Progenitor cell of endocrine pancreas (in vitro differentiated cells): ENCODE data around the gene NTN5. TPM values are rescaled to one million over a fixed set of nuclear protein-coding genes. Genes with fewer than 3 reads are reported as not detected.

ENCODE experiments used
- DNase-seq: peaks from one replicate; pipeline ENCODE4 v3.0.0; 2021; ENCODE audit warnings: low spot score; ENCODE audit not compliant: unreplicated experiment
- H3K27ac Mint-ChIP-seq: 2 replicates; pipeline ENCODE4 v1.8.0; 2021; ENCODE audit warnings: mild to moderate bottlenecking, moderate library complexity, mixed read lengths
- H3K27me3 Mint-ChIP-seq: 2 replicates; pipeline ENCODE4 v1.8.0; 2021; ENCODE audit warnings: mixed read lengths
- H3K36me3 Mint-ChIP-seq: 2 replicates; pipeline ENCODE4 v1.8.0; 2022; ENCODE audit warnings: mixed read lengths; ENCODE audit not compliant: insufficient read depth
- H3K4me1 Mint-ChIP-seq: 2 replicates; pipeline ENCODE4 v1.8.0; 2021; ENCODE audit warnings: low read depth, mixed read lengths
- H3K4me3 Mint-ChIP-seq: 2 replicates; pipeline ENCODE4 v1.8.0; 2021; ENCODE audit warnings: low read depth, mild to moderate bottlenecking, moderate library complexity, mixed read lengths
- H3K9me3 Mint-ChIP-seq: 2 replicates; pipeline ENCODE4 v1.8.0; 2021; ENCODE audit warnings: low read depth, mixed read lengths
- total RNA-seq: library from RNA; stranded (reverse); gene quantifications from 2 replicates; pipeline ENCODE4 v1.2.1, GENCODE V29; 2021
- TF ChIP-seq, protein P1 (sequence below): fragments of 200-600 bp; sonication (generic); IDR thresholded peaks from one replicate; pipeline ENCODE4 v1.5.0; 2021; ENCODE audit warnings: antibody characterized with exemption, mild to moderate bottlenecking; ENCODE audit not compliant: unreplicated experiment

The NTN5 gene
- total RNA-seq, 1 donor from 2014 or later = 0.91 TPM

DNA sequence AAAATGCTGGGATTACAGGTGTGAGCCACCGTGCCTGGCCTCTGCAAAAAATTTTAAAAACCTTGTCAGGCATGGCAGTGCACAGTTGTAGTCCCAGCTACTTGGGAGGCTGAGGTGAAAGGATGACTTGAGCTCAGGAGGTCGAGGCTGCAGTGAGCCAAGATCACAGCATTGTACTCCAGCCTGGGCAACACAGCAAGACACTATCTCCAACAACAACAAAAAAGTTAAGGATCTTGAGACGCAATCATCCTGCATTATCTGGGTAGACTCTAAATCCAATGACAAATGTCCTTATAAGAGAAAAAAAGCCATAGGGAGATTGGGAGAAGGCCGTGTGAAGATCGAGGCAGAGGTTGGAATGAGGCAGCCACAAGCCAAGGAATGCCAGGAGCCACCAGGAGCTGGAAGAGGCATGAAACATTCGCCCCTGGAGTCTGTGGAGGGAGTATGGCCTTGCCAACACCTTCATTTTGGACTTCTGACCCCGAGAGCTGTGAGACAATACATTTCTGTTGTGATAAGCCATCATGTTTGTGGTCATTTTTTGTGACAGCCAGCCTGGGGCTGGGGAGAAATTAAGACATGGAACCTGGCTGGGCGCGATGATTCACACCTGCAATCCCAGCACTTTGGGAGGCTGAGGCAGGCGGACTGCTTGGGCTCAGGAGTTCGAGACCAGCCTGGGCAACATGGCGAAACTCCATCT is 21.7 kb downstream of the NTN5 start:
- no peaks in the 10 kb centered on the region for H3K36me3 Mint-ChIP-seq
- TF ChIP-seq, protein P1, sequence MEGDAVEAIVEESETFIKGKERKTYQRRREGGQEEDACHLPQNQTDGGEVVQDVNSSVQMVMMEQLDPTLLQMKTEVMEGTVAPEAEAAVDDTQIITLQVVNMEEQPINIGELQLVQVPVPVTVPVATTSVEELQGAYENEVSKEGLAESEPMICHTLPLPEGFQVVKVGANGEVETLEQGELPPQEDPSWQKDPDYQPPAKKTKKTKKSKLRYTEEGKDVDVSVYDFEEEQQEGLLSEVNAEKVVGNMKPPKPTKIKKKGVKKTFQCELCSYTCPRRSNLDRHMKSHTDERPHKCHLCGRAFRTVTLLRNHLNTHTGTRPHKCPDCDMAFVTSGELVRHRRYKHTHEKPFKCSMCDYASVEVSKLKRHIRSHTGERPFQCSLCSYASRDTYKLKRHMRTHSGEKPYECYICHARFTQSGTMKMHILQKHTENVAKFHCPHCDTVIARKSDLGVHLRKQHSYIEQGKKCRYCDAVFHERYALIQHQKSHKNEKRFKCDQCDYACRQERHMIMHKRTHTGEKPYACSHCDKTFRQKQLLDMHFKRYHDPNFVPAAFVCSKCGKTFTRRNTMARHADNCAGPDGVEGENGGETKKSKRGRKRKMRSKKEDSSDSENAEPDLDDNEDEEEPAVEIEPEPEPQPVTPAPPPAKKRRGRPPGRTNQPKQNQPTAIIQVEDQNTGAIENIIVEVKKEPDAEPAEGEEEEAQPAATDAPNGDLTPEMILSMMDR = no peak
- peaks cover under 1% of the 10 kb centered on the region for H3K4me1 Mint-ChIP-seq
- H3K4me3 Mint-ChIP-seq = no peak overlapping the region
- peaks cover 4% of the 10 kb centered on the region for H3K9me3 Mint-ChIP-seq
- DNase-seq = no peak
- H3K27me3 Mint-ChIP-seq = peaks cover 8% of the 10 kb centered on the region
- no peak overlapping the region for H3K27ac Mint-ChIP-seq

DNA sequence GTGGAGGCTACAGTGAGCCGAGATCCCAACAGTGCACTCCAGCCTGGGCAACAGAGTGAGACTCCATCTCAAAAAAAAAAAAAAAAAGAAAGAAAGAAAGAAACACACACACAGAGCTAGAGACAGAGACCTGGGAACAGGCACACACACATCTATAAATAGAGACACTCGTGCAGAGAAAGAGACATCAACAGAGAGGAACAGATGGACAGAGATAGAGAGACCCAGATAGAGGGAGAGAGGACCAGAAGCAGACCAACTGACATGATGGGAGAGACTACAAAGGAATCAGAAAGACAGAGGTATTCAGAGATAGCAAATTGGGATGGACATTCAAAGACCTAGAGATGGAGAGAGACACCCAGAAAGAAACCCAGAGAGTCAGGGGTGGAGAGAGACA is 24.7 kb downstream of the NTN5 start:
- no peak overlapping the region for H3K4me3 Mint-ChIP-seq
- H3K36me3 Mint-ChIP-seq = no peaks in the 10 kb centered on the region
- no peak for DNase-seq
- H3K9me3 Mint-ChIP-seq = peaks cover 4% of the 10 kb centered on the region
- TF ChIP-seq, protein P1 = no peak
- H3K27ac Mint-ChIP-seq = no peak overlapping the region
- peaks cover 7% of the 10 kb centered on the region for H3K4me1 Mint-ChIP-seq
- peaks cover 10% of the 10 kb centered on the region for H3K27me3 Mint-ChIP-seq

GRCh38 chr19:48646722-48647216 is 26.0 kb downstream of the NTN5 start:
- peaks cover 7% of the 10 kb centered on the region for H3K4me1 Mint-ChIP-seq
- TF ChIP-seq, protein P1 = no peak
- no peaks in the 10 kb centered on the region for H3K36me3 Mint-ChIP-seq
- no peak overlapping the region for H3K27ac Mint-ChIP-seq
- H3K27me3 Mint-ChIP-seq = peaks cover 12% of the 10 kb centered on the region
- H3K9me3 Mint-ChIP-seq = peaks cover 4% of the 10 kb centered on the region
- no peak overlapping the region for H3K4me3 Mint-ChIP-seq
- DNase-seq = no peak

- Mint-ChIP-seq H3K36me3 (no peaks in the 10 kb centered on the region), H3K27ac (peak within 1 kb of the TSS; percentile 14), H3K27me3 (peaks cover 15% of the 10 kb centered on the region), H3K4me3 (peak within 1 kb of the TSS; percentile 71), H3K4me1 (peaks cover 7% of the 10 kb centered on the region), H3K9me3 (peaks cover 3% of the 10 kb centered on the region)
- TF ChIP-seq, protein P1 = peak; percentile 79
- DNase-seq = peak; percentile 92
Observed at GRCh38 chr19:48646001-48646721, 26.7 kb downstream of the NTN5 start, which contains the start of gene CA11. CA11 (minus strand) TSS chr19:48646187; CDS start chr19:48645632, 555 bp downstream.

DNA sequence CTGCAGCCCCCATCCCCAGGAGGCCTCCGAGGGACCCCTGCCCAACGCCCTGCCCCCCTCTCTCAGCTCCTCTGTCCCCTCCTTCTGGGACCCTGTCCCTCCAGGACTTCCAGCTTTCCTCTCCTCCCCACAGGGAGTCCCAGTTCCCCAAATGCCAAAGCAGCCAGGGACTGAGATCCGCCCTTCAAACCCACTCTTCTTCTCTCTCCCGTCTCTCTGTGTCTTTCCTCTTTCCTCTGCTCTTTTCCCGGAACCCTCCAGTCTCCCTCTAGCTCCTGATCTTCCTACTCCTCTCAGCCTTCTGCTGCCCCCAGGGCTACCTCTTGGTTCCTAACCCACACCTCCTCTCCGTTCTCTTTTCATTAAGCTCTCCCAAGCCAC is 27.2 kb downstream of the NTN5 start:
- peaks cover 15% of the 10 kb centered on the region for H3K27me3 Mint-ChIP-seq
- DNase-seq = no peak
- TF ChIP-seq, protein P1 = no peak
- H3K36me3 Mint-ChIP-seq = no peaks in the 10 kb centered on the region
- H3K4me3 Mint-ChIP-seq = peak overlapping the region; percentile 71
- H3K27ac Mint-ChIP-seq = peak overlapping the region; percentile 14
- no peaks in the 10 kb centered on the region for H3K9me3 Mint-ChIP-seq
- peaks cover 7% of the 10 kb centered on the region for H3K4me1 Mint-ChIP-seq
